Esophagus muscularis mucosa (tissue), 3 donors: ENCODE measurements around the gene CSGALNACT2.

Experiments used
- POLR2A ChIP-seq: fragments of 450-650 bp; IDR thresholded peaks from one replicate; pipeline ENCODE4 v1.6.1; 2017; ENCODE audit warnings: antibody characterized with exemption, moderate library complexity, mild to moderate bottlenecking, low read depth
- TF ChIP-seq, protein P1 (sequence below), 3 experiments: fragments of 200-600 bp in 2 of 3; fragments of 450-650 bp in 1 of 3; sonication (generic) in 2 of 3; IDR thresholded peaks; one replicate each; pipeline ENCODE4 v1.5.1; 2017 to 2019; ENCODE audit warnings: antibody characterized with exemption in 3 of 3, mild to moderate bottlenecking in 2 of 3, moderate library complexity in 1 of 3

DNA sequence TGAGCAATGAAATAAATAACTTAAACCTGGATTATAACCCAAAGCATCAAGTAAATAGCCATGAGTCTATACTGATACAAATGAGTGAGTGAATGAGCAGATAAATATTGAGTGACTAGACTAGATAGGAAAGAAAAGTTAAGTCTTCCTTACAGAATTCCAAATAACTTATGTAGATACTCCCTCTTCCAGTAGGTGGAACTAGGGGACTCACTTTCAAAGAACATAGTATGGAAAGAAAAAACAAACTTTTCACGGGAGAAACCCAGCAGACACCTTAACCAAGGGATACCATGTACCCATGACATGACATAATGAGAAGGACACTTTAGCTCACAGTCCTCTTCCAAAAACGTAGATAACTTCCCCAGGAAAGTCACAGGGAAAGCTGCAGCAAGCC is 32.2 kb downstream of the CSGALNACT2 start:
- TF ChIP-seq, protein P1, sequence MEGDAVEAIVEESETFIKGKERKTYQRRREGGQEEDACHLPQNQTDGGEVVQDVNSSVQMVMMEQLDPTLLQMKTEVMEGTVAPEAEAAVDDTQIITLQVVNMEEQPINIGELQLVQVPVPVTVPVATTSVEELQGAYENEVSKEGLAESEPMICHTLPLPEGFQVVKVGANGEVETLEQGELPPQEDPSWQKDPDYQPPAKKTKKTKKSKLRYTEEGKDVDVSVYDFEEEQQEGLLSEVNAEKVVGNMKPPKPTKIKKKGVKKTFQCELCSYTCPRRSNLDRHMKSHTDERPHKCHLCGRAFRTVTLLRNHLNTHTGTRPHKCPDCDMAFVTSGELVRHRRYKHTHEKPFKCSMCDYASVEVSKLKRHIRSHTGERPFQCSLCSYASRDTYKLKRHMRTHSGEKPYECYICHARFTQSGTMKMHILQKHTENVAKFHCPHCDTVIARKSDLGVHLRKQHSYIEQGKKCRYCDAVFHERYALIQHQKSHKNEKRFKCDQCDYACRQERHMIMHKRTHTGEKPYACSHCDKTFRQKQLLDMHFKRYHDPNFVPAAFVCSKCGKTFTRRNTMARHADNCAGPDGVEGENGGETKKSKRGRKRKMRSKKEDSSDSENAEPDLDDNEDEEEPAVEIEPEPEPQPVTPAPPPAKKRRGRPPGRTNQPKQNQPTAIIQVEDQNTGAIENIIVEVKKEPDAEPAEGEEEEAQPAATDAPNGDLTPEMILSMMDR (IDR thresholded peaks at IDR 0.05), result peak in 2 of 3 experiments; percentile 12 to 20
- no peak for TF ChIP-seq POLR2A
